NCI-H1417 (cell line): Measurements from ENCODE around the gene RAET1L.
"Not testable (repeated sequence)": the region's sequence is repeated elsewhere in the genome, so short reads cannot be mapped to it uniquely, and the experiment has no call there.

ENCODE experiments used
- DNase-seq, 3 experiments: peaks; one replicate each; lab custom pipeline; 2025; lab: John Stamatoyannopoulos, UW

The RAET1L gene

GRCh38 chr6:150044621-150045145, 19.4 kb upstream of the RAET1L start:
- DNase-seq = peak in 1 of 3 experiments; percentile 9

DNA sequence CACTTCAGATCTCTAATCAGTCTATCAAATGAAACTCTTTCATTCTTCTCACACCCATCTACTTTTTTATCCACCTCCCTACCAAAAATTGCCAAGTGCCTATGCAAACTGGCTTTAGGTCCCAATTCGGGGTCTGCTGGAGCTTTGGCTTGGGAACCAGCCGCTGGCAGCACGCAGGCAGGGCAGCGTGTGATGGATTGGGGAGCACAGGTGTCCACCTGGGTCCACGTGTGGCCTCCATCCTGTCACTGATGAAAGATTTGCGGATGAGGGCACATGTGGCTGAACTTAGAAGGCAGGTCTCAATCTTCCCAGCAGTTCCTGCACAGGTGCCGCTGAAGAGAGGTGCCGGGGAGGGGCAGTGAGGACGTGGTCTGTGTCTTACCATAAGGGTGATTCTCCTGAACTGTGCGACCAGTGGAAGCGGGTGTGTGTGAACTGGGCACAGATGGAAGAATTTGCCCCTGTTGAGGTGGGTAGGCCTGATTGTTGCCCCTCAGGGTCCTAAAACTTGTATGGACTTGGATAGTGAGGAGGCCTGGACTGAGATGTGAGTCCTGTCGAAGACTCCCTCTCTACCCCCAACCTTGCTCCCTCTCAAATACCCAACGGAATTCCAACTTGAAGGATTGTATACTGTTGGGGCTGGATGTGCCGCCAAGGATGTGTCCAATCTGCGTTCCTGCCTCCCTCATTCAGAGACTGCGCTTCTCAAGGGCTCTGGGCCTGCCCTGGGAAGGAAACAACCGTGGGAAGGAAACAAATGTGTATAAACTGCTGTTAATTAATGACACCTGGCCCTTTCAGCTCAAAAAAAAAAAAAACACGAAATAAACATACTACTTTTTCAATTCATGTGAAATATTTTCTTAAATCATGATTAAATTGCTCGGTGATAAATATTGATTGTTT, 18.4 kb upstream of the RAET1L start:
- no peak for DNase-seq

GRCh38 chr6:150043096-150043495, 17.8 kb upstream of the RAET1L start:
- no peak for DNase-seq

- DNase-seq = no peak
Observed at GRCh38 chr6:150038202-150039062, 13.1 kb upstream of the RAET1L start.

DNA sequence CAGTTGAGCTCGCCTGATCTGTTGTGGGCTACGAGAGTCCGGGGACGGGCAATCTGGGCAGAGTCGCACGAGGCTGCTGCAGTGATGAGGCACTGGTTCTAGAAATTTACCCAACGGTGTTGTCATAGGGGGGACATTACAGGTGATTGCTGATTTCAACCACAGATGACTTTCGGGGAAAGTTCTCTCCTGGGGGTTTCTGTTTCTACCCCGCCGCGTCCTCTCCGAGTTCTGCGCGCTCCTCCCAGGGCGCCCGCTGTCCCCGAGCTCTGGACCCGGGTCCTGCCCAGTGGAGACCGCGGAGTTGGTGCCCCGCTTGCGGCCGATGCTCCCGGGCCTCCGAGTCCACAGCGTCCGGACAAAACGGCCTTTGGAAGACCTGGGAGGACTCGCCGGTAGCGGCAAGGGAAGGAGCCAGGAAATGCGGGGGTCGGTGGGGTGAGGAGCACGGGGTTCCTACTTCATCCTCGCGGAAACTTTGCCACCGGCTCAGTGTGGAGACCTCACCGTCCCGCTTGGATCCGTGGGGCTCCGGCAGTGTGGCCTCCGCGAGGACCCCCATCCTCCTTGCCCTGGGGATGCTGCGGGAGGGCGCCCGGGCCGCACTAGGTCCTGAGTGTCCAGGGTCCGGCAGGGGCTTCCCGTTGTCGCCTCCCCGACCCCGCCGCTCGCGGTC, 12.3 kb upstream of the RAET1L start:
- DNase-seq = no peak

DNA sequence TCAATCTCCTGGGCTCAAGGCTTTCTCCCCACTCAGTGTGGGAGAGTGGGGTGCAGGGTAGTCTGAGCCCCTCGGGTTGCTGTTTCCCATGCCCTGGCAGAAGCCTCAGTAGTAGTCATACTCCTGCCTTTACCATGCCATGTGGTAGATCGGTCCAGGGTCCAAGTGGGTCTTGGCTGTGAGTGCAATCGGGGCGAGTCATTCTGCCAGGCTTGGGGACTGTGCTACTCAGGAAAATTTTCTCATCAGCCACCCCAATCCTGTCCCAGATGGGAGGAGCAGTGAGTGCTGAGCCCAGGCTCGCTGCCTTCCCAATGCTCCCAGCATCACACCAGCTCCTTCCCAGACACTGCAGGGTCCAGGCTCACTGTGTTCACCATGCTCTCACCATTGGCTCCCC, 10.7 kb upstream of the RAET1L start:
- DNase-seq = no peak

DNA sequence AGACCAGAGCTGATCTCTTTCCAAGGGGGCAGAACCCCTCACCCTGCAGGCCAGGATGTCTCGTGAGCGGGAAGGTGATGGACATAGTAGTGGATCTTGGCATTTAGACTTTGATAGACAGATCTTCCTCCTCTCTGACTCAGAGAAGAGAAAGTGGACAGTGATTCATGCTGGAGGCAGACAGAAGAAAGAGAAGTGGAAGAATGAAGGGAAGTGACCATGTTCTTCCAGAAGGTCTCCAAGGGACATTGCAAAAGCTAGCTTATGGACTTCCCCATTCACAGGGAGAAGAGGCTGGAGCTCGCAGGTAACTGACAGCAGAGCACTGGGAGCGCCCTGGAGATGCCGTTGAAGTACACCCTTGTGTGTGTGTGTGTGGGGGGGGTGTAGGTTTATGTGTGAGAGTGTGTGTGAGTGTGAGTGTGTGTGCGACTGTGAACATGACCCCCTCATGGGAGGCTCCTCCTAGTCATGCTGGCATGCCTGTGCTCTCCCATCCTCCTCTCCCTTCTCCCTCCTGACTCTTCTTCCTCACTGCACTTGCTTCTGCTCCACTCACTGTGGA, 8.0 kb upstream of the RAET1L start:
- no peak for DNase-seq

- no peak for DNase-seq
Observed at GRCh38 chr6:150032598-150032997, 7.3 kb upstream of the RAET1L start.

GRCh38 chr6:150030611-150031010, 5.3 kb upstream of the RAET1L start:
- DNase-seq = no peak

- DNase-seq = no peak
Observed at GRCh38 chr6:150029749-150030148, 4.4 kb upstream of the RAET1L start.

DNA sequence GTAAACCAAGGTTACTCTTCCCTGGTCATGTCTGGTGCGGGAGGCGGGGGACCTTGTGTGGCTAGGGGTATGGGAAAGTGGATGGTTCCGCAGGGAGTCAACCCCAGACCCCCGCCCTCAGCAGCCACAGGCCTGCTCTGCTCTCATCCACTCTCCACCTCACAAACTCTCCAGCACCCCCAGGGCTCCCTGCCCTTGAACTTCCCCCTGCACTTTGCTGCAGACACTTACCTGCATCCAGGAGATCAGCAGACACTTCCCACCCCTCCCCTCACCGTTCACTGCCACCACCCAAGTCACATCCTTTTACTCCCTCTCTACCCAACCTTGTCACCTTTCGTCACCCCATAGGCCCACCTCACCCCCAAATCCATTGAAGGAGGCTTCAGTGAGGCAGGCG, 3.9 kb upstream of the RAET1L start:
- DNase-seq = no peak

DNA sequence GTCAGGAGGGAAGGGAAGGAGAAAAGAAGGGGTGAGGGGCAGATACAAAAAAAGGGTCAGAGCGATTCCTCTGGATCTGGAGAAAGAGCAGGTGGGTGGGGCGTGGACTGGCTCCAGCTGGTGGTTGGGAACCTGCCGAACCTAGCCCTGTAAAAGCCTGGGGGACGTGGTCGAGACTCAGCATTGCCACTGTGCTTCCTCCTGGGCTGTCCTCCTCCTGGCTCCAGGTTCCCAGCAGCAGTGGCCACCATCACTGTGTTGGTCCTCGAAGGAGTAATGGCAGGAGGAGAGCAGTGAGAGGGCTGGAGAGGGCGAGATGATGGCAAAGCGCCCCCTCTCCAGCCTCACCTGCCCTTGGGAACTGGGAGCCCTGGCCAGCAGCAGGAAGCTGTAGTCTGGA, 3.5 kb upstream of the RAET1L start:
- peak in 1 of 3 experiments; percentile 3 for DNase-seq

- DNase-seq = no peak
Observed at GRCh38 chr6:150027806-150028565, 2.7 kb upstream of the RAET1L start.

DNA sequence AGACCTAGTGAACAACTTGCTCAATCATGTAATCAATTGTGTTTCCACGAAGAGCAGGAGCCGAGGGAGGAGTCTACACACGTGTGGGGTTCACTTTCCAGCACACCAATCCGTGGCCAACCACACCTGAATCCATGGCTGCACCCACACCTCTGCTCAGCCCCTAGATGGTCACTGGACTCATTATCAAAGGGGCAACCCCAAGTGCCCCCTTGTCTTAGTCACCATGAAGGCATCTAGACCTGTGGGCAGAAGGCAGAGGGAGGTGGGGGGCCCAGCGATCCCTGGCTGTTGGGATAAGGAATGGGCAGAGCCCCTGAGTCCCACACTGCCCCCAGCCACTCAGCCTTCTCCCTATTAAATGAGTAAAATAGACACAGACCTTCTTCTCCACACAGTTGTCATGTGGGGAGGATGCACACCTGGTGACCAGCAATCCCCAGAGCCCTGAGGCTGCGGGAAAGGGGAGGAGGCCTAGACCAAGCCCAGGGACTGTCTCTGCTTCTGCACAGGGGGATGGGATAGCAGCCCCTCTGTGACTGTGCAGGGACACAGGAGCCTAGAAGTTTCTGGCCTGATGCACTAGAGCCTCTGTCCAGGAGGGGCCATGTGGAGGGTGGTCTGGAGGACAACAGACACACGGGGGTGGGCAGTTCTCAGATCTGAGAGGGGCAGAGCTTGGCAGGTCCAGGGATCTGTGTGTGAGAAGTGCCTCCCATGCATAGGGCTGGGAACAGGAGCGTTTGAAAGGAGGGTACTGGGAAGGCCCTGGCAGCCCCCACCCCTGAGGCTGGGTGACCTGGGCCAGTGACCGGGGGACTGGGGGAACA, 1.9 kb upstream of the RAET1L start:
- no peak for DNase-seq

DNA sequence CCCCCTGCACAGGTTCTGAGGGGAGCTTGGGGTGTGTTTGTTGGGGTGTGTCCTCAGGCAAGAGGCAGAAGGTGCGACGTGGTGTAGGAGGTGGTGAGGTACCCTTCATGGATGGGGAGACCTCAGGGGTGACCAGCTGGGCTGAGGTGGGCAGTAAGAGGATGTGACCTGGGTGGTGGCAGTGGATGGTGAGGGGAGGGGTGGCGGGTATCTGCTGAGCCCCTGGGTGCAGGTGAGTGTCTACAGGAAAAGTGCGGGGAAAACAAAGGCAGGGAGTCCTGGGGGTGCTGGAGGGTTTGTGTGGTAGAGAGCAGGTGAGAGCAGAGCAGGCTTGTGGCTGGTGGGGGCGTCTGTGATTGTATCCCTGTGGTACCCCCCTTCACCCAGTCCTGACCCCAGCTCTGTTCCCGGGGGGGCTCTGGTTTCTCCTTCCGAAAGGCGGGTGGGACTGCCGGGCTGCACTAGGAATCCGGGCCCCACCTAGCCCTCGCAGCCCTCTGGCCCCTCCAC, 631 bp downstream of the RAET1L start:
- no peak for DNase-seq

GRCh38 chr6:150024021-150024420, 1.3 kb downstream of the RAET1L start:
- DNase-seq = not testable (repeated sequence)

DNA sequence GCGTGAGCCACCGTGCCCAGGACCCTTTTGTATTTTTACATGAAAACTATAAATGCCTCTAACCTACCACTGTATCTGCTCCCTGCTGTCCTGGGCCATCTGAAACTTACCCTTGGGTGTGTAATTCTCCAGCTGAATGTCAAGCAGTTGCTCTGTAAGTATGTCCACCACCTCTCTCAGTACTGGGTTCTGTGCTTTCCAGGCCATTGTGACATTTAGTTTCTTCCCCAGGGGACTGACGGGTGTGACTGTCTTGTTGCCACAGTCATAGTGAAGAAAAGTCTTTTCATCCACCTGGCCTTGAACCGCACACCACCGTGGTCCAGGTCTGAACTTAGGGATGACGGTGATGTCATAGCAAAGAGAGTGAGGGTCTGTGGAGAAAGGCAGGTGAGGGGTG, 3.5 kb downstream of the RAET1L start:
- DNase-seq = not testable (repeated sequence)

DNA sequence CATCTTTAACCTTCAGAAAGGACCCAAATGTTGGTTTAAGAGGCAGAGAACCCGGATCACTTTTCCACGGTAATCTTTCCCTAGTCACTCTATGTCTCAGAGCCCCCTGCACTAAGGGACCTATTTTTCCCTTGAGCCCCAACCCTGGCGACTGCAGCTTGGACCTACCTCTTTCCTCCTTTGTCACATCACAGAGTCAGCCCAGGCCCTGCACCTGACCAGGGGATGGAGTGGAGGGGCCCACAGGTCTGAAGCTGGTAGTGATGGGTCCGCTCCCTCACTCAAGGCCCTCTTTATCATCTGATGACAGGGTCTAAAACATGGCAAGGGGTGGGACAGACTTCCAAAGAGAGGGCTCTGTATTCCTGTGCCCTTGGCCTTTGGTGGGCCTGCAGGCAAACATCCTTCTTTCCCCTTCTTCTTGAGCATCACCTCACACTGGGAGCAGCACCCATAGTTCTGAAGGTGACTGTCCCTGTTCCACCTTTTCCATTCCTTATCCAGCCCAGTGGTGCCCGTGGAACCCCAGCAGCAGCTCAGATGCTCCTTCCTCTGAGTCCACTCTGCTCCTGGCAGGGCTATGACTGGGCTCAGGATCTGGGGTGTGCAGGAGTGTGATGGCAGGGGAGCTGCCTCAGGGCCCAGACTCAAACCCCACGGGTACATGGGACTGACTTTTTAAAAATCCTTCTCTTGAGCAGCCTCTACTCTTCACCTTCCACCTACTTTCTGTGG, 6.3 kb downstream of the RAET1L start:
- DNase-seq = no peak

DNA sequence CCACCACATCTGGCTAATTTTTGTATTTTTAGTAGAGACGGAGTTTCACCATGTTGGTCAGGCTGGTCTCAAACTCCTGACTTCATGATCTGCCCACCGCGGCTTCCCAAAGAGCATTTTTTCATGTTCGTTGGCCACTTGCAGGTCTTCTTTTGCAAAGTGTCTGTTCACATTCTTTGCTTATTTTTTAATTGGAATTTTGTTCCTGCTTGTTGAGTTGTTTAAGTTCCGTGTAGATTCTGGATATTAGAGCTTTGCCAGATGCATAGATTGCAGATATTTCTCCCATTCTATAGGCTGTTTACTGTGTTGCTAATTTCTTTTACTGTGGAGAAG, 8.2 kb downstream of the RAET1L start:
- not testable (repeated sequence) for DNase-seq
